ENCODE measurements around the gene CST3. TPM values are rescaled to one million over a fixed set of nuclear protein-coding genes. Genes with fewer than 3 reads are reported as not detected.
"Not testable (repeated sequence)": the region's sequence is repeated elsewhere in the genome, so short reads cannot be mapped to it uniquely, and the experiment has no call there.

The CST3 gene
- total and polyA plus RNA-seq, 5 donors = 785 to 1,076 (median 963) TPM

DNA sequence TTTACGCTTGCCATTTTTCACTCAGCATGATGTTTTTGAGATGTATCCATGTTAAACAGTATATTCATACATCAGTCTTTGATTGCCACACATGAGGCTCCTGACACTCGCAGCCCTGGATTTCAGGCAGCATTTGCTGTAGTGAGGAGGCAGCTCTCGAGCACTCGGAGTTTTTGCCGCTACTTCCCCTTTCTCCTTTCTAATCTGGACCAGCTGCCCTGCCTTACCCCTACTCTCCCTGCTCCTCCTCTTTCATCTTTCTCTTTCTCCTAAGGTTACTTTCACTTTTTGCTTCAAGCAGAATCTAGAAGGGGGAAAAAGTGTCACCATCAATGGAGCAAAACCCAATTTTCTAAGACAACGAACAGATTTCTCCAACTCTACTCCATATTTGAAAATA lies 5.9 kb upstream of the CST3 start:
- H3K27ac ChIP-seq (ENCODE audit: low read length) = no peak overlapping the region
- no peaks in the 10 kb centered on the region for H3K27me3 ChIP-seq (ENCODE audit: control insufficient read depth, insufficient read depth)
- no peaks in the 10 kb centered on the region for H3K9me3 ChIP-seq (ENCODE audit: control insufficient read depth, low read length)
- DNase-seq (peak in 1 of 3 donors; percentile 43), ATAC-seq (no peak)
- no peak overlapping the region for H3K4me3 ChIP-seq (ENCODE audit: low read length)
- intact Hi-C loops (cut with DNase I) = no loop called here
- 77% methylated on average over 6 of the region's 6 CpGs for WGBS
- no peaks in the 10 kb centered on the region for H3K4me1 ChIP-seq (ENCODE audit: control insufficient read depth, insufficient read depth, low read length)

DNA sequence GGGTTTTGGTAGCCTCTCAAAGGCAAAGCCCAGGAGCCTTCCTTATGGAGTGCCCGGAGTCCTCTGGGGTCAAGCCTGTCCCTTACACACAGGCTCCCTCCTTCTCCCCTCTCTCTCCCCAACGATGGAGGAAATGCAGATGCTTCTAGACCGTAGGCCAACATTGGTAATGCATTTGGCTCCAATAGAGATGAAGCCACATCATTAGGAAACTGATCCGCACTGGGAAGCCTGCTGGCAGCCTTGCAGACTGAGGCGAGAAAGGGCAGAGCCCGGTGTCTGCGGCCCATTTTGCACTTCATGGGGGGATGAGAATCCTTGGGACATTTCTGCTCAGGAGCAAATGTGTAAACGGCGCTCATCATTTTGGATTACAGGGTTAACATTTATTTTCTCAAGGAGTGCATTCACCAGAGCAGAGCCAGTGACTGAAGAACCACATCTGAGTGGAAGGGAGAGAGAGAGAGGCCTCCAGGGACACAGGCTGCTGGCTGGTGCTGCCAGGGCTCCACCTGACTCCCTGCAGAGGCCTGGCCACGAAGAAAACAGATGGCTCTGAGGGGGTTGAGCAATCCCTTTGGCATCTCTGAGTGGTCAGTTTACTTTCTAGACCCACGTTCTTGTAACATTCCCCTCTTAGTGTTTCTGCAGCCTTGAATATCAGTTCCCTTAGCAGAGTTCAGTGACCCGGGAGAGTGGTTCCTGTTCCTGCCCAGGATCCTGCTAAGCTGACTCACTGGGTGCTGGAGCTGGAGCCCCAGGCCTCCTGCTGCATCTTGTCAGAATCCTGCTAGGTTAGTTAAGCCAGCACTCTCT lies 4.4 kb upstream of the CST3 start:
- 59% methylated on average over 12 of the region's 12 CpGs for WGBS
- DNase-seq = peak in 1 of 3 donors; percentile 65
- no peak for ATAC-seq
- H3K4me3 ChIP-seq (ENCODE audit: low read length) = no peak overlapping the region
- no peaks in the 10 kb centered on the region for H3K4me1 ChIP-seq (ENCODE audit: control insufficient read depth, insufficient read depth, low read length)
- no peaks in the 10 kb centered on the region for H3K9me3 ChIP-seq (ENCODE audit: control insufficient read depth, low read length)
- H3K27me3 ChIP-seq (ENCODE audit: control insufficient read depth, insufficient read depth) = no peaks in the 10 kb centered on the region
- intact Hi-C loops (cut with DNase I) = no loop called here
- no peak overlapping the region for H3K27ac ChIP-seq (ENCODE audit: low read length)

DNA sequence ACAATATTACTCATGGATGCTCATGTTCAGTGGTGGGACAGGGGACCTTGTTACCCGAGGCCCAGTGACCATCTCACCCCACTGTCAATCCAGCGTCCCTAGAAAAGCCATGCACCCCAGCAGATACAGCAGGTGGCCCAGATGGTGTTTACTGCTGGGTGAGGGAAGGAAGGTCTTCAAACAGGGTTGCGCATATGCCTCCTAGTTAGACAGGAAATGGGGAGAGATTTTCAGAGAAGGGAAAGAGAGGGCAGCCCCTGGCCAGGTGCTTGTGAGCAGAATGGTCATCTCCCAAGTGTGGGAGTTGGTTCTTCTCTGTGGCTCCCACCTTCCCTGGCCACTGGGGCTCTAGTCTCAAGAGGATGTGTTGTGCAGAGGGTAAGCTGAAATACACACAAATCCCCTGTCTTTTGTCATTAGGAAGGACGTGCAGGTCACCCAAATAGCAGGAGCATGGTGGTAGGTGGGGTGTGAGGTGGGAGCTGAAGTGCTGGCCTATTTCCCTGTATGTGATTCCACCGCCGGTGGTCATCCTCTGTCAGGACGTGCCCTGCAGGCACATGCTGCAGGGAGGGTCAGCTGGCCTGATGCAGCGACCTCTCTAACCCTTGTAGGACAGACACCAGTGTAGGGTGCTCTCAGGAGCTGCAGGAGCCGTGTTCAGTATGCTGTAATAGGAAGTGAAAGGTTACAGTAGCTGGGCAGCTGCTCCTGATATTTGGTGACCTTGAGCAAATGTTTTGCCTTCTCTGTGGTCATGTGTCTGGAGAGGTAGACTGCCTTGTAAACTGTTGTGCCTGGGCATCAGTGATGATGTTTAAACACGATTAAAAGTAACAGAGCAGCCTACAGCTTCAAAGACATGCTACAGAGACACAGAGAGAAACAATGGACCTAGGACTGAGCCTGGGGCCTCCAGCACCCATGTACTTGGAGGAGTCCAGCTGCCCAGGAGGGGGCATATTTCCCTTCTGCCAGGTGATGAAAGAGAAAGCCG lies 3.2 kb upstream of the CST3 start:
- Histone ChIP-seq H3K27ac (ENCODE audit: low read length) (no peak overlapping the region), H3K4me3 (ENCODE audit: low read length) (no peak overlapping the region), H3K27me3 (ENCODE audit: control insufficient read depth, insufficient read depth) (no peaks in the 10 kb centered on the region), H3K9me3 (ENCODE audit: control insufficient read depth, low read length) (no peaks in the 10 kb centered on the region), H3K4me1 (ENCODE audit: control insufficient read depth, insufficient read depth, low read length) (peaks cover 3% of the 10 kb centered on the region)
- no peak for DNase-seq
- 75% methylated on average over 11 of the region's 11 CpGs for WGBS
- intact Hi-C loops (cut with DNase I) = no loop called here
- ATAC-seq = no peak

DNA sequence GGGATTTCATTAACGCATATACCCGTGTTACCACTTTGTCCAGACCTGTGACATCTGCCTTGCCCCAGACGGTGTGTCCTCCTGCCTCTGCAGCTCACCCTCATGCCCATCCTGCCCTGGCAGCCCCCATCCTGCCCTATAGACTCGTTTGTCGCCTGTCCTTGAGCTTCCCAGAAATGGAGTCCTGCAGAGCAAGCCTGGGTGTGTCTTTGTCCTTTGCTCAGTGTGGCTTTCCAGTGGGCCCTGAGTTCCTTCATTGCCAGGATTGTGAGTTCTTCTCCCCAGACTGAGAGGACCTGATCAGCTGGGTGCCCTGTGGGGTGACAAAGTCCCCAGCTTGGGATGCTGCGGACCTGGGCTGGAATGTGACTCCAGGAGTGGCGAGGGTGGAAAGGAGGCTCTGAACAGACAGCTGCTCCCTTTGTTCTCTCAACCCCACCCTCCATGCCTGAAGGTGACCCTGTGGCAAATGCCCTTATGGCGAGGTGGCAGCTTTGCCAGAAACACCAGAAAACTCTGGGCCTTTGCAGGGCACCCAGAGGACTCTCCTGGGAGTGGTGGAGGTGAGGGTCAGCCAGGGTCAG lies 2.4 kb upstream of the CST3 start:
- peak in 1 of 3 donors; percentile 25 for DNase-seq
- Histone ChIP-seq H3K27me3 (ENCODE audit: control insufficient read depth, insufficient read depth) (no peaks in the 10 kb centered on the region), H3K4me1 (ENCODE audit: control insufficient read depth, insufficient read depth, low read length) (peaks cover 3% of the 10 kb centered on the region), H3K9me3 (ENCODE audit: control insufficient read depth, low read length) (no peaks in the 10 kb centered on the region), H3K27ac (ENCODE audit: low read length) (no peak overlapping the region), H3K4me3 (ENCODE audit: low read length) (no peak overlapping the region)
- no peak for ATAC-seq
- 84% methylated on average over 8 of the region's 8 CpGs for WGBS
- intact Hi-C loops (cut with DNase I) = no loop called here

DNA sequence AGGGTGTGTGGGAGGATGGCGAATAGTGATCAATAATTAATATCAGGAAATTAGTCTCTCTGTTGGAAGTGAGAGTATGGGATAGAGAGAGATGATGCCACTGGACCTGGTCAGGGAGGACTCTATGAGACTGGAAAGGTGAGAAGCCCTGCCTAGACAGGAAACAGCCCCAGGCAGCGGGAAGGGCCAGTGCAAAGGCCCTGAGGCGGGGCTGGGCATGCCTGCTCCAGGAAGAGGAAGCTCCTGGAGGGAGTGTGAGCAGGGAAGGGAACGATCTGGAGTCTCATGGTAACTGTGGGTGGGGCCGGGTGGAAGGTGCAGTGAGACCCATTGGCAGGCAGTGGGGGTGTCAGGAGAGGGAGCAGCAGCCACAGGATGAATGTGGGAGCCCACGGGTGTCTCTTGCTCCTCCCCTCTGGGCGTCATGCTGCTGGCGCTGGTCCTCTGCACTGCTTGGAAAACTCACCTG lies 1.8 kb upstream of the CST3 start:
- intact Hi-C loops (cut with DNase I) = no loop called here
- no peaks in the 10 kb centered on the region for H3K27me3 ChIP-seq (ENCODE audit: control insufficient read depth, insufficient read depth)
- ATAC-seq = no peak
- no peaks in the 10 kb centered on the region for H3K9me3 ChIP-seq (ENCODE audit: control insufficient read depth, low read length)
- peak in 1 of 3 donors; percentile 50 for DNase-seq
- no peak overlapping the region for H3K4me3 ChIP-seq (ENCODE audit: low read length)
- peaks cover 6% of the 10 kb centered on the region for H3K4me1 ChIP-seq (ENCODE audit: control insufficient read depth, insufficient read depth, low read length)
- 80% methylated on average over 8 of the region's 8 CpGs for WGBS
- H3K27ac ChIP-seq (ENCODE audit: low read length) = no peak overlapping the region

DNA sequence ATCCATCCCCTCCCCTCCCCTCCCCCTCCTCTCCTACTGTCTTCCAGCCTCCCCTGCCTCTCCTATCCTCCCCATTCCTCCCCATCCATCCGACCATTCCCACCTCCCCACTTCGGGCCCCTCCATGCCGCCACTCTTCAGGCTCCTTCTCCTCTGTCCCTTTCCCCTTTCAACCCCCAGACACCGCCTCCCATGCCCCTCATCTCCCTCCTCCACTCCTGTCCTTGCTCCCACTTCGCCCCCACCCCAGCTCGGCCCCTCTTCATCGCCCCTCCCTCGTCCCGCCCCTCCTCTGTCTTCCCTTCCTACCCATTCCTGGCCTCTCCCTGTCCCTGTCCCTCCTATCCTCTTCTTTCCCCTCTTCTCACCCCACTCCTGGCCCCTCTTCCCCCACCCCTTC lies 554 bp upstream of the CST3 start:
- intact Hi-C loops (cut with DNase I) = no loop called here
- WGBS = 67% methylated on average over 9 of the region's 9 CpGs
- Histone ChIP-seq H3K4me1 (ENCODE audit: control insufficient read depth, insufficient read depth, low read length) (peaks cover 6% of the 10 kb centered on the region), H3K4me3 (ENCODE audit: low read length) (no peak overlapping the region), H3K9me3 (ENCODE audit: control insufficient read depth, low read length) (no peaks in the 10 kb centered on the region), H3K27me3 (ENCODE audit: control insufficient read depth, insufficient read depth) (no peaks in the 10 kb centered on the region), H3K27ac (ENCODE audit: low read length) (no peak overlapping the region)
- ATAC-seq (no peak), DNase-seq (peak in 1 of 3 donors; percentile 47)

DNA sequence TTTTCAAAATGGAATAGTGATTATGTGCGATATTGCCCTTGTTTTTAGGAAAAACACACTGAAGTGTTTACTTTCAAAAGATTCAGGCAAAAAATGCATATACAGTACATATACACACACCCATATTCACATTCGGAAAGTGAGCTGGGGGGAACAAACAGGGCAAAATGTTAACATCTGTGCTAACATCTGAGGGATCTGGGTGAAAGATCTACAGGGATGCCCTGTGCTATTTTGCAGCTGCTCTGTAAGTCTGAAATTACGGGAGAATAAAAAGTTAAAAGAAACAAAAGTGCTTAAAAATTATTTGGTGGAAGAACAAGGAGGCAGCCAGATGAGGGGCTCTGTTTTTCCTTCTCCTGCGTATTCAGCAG lies 860 bp downstream of the CST3 start:
- 32% methylated on average over 4 of the region's 4 CpGs for WGBS
- no peak for DNase-seq

DNA sequence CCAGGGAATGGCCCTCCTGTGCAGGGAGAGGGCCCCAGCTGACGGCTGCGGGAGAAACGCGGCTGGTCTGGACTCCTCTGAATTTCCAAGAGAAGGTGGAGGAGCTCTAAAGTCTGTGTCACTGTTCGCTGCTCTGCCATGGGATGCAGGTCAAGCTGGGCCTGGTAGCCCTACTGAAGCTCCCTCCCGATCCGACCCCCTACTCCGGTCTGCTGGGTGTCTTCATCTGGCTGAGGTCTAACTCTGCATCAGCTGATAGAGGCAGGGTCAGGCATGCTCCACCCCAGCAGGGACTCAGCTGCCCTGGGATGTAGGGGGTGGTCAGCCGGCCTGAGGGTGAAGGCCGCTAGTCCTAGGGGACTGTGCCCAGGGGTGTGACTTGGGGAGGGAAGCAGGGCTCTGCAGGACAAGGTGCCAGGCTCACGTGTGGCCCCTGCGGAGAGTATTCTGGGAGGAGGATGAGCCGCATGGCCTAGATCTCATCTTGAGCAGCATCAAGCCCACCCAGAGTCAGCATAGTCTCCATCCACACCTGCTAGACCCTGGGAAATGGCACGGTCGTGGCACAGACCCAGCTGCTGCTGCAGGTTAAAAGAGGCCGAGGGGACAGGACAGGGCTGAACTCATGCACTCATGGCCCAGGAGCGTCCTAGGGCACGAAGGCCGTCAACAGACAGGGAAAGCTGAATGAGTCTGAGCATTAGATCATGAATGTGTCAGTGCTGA lies 1.4 kb downstream of the CST3 start:
- DNase-seq (peak in 1 of 3 donors; percentile 55), ATAC-seq (no peak)
- Histone ChIP-seq H3K27me3 (ENCODE audit: control insufficient read depth, insufficient read depth) (no peaks in the 10 kb centered on the region), H3K27ac (ENCODE audit: low read length) (peak overlapping the region; percentile 26), H3K4me1 (ENCODE audit: control insufficient read depth, insufficient read depth, low read length) (peaks cover 6% of the 10 kb centered on the region), H3K4me3 (ENCODE audit: low read length) (peak overlapping the region; percentile 76), H3K9me3 (ENCODE audit: control insufficient read depth, low read length) (no peaks in the 10 kb centered on the region)
- 65% methylated on average over 19 of the region's 19 CpGs for WGBS
- intact Hi-C loops (cut with DNase I) = no loop called here

More for the DNA sequence above, 860 bp downstream of the CST3 start:
- Histone ChIP-seq H3K27ac (ENCODE audit: low read length) (peak overlapping the region; percentile 98), H3K4me3 (ENCODE audit: low read length) (peak overlapping the region; percentile 76), H3K27me3 (ENCODE audit: control insufficient read depth, insufficient read depth) (no peaks in the 10 kb centered on the region), H3K4me1 (ENCODE audit: control insufficient read depth, insufficient read depth, low read length) (peaks cover 6% of the 10 kb centered on the region), H3K9me3 (ENCODE audit: control insufficient read depth, low read length) (no peaks in the 10 kb centered on the region)
- ATAC-seq = no peak
- intact Hi-C loops (cut with DNase I) = no loop called here

DNA sequence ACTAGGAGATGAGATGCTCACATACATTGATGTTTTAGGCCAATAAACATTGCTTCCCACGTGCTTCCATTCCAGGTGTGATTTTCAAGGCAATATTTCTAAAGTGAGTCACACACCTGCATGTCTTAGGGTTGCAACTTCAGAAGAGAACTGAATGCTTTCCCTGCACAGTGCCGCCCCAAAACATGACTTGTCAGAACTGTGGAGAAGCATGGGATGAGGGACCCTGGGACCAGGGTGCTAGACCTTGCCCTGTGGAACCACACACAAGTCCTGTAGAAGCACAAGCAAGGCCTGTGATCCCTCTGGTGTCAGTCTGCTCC lies 2.0 kb downstream of the CST3 start:
- not testable (repeated sequence) for H3K4me3 ChIP-seq (ENCODE audit: low read length); H3K4me1 ChIP-seq (ENCODE audit: control insufficient read depth, insufficient read depth, low read length)
- WGBS = 86% methylated on average over 1 of the region's 2 CpGs

DNA sequence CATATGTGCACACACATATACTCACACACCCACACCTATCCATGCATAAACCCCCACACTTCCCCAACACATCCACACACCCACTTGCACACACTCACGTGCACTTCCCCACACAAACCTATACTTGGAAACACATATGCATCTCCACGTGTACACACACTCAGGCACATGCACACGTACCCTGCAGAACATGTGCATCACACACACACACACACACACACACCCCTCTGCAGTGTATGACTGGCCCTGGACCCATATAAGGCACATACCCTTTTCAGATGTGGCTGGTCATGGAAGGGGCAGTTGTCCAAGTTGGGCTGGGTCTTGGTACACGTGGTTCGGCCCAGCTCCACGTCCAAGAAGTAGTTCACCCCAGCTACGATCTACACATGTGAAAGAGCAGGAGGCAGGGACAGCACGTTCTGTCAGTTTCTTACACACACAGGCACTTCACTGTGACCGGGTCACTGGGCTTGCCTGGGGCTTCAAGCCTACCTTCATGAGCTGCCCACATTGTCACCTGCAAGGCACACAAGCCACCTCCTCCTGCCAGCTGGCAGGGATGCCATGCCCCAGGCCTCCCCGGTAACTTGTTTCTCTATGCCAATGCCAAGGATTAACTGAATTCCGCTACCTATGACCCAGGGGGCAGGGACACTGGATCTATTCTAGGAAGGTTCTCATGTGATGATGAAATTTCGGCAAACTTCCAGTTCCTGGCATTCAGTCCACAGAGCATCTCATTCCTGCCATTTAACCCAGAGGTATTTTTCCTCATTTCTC lies 2.6 kb downstream of the CST3 start:
- H3K4me3 ChIP-seq (ENCODE audit: low read length) = no peak overlapping the region
- ATAC-seq = peak; percentile 4 to 29
- peaks cover 9% of the 10 kb centered on the region for H3K4me1 ChIP-seq (ENCODE audit: control insufficient read depth, insufficient read depth, low read length)
- H3K9me3 ChIP-seq (ENCODE audit: control insufficient read depth, low read length) = no peaks in the 10 kb centered on the region
- WGBS = 45% methylated on average over 12 of the region's 12 CpGs
- H3K27ac ChIP-seq (ENCODE audit: low read length) = peak overlapping the region; percentile 32
- peak; percentile 47 to 82 (median 68) for DNase-seq
- H3K27me3 ChIP-seq (ENCODE audit: control insufficient read depth, insufficient read depth) = no peaks in the 10 kb centered on the region
- intact Hi-C loops (cut with DNase I) = no loop called here

More for the DNA sequence above, 2.0 kb downstream of the CST3 start:
- H3K9me3 ChIP-seq (ENCODE audit: control insufficient read depth, low read length); ATAC-seq; intact Hi-C loops (cut with DNase I); DNase-seq; H3K27me3 ChIP-seq (ENCODE audit: control insufficient read depth, insufficient read depth): not testable (repeated sequence)
- H3K27ac ChIP-seq (ENCODE audit: low read length) = peak overlapping the region; percentile 26

All from right cardiac atrium (tissue), 5 donors.